ENCODE results near the gene BBC3.

BBC3 gene

DNA sequence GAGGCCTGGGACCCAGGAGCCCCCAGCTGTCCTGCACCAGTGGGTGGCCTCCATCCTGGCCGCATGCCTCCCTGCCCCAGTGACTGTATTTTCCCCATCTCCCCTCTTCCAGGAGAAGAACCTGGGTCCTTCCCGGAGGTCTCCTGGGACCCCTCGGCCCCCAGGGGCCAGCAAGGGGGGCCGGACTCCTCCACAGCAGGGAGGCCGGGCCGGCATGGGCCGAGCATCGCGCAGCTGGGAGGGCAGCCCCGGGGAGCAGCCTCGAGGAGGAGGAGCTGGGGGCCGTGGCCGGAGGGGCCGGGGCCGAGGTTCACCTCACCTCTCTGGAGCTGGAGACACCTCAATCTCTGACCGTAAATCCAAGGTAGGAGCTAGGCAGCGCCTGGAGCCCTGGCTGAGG lies 29.5 kb upstream of the BBC3 start:
- no peak for TF ChIP-seq SIN3A (IDR thresholded peaks at IDR 0.05; ENCODE audit: borderline replicate concordance, insufficient read depth, low read length)
- TF ChIP-seq FOXP2 (optimal IDR thresholded peaks at IDR 0.05; ENCODE audit: borderline replicate concordance, extremely low read depth, extremely low read length, insufficient read depth), result no peak
- TF ChIP-seq, protein P1, sequence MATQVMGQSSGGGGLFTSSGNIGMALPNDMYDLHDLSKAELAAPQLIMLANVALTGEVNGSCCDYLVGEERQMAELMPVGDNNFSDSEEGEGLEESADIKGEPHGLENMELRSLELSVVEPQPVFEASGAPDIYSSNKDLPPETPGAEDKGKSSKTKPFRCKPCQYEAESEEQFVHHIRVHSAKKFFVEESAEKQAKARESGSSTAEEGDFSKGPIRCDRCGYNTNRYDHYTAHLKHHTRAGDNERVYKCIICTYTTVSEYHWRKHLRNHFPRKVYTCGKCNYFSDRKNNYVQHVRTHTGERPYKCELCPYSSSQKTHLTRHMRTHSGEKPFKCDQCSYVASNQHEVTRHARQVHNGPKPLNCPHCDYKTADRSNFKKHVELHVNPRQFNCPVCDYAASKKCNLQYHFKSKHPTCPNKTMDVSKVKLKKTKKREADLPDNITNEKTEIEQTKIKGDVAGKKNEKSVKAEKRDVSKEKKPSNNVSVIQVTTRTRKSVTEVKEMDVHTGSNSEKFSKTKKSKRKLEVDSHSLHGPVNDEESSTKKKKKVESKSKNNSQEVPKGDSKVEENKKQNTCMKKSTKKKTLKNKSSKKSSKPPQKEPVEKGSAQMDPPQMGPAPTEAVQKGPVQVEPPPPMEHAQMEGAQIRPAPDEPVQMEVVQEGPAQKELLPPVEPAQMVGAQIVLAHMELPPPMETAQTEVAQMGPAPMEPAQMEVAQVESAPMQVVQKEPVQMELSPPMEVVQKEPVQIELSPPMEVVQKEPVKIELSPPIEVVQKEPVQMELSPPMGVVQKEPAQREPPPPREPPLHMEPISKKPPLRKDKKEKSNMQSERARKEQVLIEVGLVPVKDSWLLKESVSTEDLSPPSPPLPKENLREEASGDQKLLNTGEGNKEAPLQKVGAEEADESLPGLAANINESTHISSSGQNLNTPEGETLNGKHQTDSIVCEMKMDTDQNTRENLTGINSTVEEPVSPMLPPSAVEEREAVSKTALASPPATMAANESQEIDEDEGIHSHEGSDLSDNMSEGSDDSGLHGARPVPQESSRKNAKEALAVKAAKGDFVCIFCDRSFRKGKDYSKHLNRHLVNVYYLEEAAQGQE (IDR thresholded peaks at IDR 0.05; ENCODE audit: insufficient read depth in 1 of 2, low read depth in 2 of 2, low read length in 2 of 2), result no peak
- no peak for TF ChIP-seq POLR2AphosphoS5 (IDR thresholded peaks at IDR 0.05; ENCODE audit: low read depth, low read length)
- no peak for TF ChIP-seq TAF1 (IDR thresholded peaks at IDR 0.05; ENCODE audit: borderline replicate concordance, insufficient read depth, low read length)

DNA sequence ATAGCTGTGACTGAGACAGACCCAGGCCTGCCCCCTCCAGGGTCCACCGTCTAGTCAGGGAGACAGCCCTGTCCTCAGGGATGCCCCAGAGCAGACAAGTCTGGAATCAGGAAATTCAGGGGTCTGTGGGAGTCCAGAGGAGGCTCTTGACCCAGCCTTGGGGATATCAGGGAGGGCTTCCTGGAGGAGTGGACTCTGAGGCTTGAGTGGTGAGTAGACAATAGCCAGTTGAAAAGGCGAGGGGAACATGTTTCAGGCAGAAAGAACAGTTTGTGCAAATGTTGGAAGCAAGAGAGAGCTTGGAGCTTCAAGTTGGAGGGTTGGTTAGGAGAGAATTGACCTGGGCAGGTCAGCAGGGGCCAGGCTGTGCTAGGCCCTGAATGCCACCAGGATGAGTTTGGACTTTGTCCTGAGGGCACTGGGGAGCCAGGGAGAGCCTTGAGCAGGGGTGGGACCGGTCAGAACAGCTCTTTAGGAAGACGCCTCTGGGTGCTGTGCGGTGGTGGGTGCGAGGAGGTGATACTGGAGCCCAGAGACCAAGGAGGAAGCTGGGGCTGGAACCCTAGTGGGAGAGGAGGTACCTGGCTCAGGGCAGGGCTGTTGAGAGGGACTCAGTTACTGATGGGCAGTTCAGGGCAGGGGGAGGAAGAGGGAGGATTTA lies 28.0 kb upstream of the BBC3 start:
- TF ChIP-seq, protein P1 (IDR thresholded peaks at IDR 0.05; ENCODE audit: insufficient read depth in 1 of 2, low read depth in 2 of 2, low read length in 2 of 2), result no peak
- no peak for TF ChIP-seq FOXP2 (optimal IDR thresholded peaks at IDR 0.05; ENCODE audit: borderline replicate concordance, extremely low read depth, extremely low read length, insufficient read depth)
- no peak for TF ChIP-seq TAF1 (IDR thresholded peaks at IDR 0.05; ENCODE audit: borderline replicate concordance, insufficient read depth, low read length)
- no peak for TF ChIP-seq SIN3A (IDR thresholded peaks at IDR 0.05; ENCODE audit: borderline replicate concordance, insufficient read depth, low read length)
- TF ChIP-seq POLR2AphosphoS5 (IDR thresholded peaks at IDR 0.05; ENCODE audit: low read depth, low read length), result no peak

DNA sequence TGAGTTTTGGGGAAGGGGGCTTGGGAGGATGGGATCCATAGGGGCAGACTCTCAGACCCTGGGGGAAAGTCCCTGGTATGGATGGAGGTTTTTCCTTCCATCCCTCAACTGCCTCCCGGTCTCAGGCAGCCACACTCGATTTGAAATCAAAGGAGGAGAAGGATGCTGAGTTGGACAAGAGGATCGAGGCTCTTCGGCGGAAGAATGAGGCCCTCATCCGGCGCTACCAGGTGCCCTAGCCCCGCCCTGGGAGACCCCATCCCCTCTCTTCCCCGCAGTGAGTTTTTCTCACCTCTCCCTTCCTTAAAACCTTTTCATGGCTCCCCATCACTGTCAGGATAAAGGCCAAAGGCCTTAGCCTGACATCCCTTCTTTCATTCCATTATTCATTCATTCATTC lies 27.4 kb upstream of the BBC3 start:
- TF ChIP-seq TAF1 (IDR thresholded peaks at IDR 0.05; ENCODE audit: borderline replicate concordance, insufficient read depth, low read length) (no peak), POLR2AphosphoS5 (IDR thresholded peaks at IDR 0.05; ENCODE audit: low read depth, low read length) (no peak), FOXP2 (optimal IDR thresholded peaks at IDR 0.05; ENCODE audit: borderline replicate concordance, extremely low read depth, extremely low read length, insufficient read depth) (no peak), SIN3A (IDR thresholded peaks at IDR 0.05; ENCODE audit: borderline replicate concordance, insufficient read depth, low read length) (no peak)
- TF ChIP-seq, protein P1 (IDR thresholded peaks at IDR 0.05; ENCODE audit: insufficient read depth in 1 of 2, low read depth in 2 of 2, low read length in 2 of 2), result no peak

DNA sequence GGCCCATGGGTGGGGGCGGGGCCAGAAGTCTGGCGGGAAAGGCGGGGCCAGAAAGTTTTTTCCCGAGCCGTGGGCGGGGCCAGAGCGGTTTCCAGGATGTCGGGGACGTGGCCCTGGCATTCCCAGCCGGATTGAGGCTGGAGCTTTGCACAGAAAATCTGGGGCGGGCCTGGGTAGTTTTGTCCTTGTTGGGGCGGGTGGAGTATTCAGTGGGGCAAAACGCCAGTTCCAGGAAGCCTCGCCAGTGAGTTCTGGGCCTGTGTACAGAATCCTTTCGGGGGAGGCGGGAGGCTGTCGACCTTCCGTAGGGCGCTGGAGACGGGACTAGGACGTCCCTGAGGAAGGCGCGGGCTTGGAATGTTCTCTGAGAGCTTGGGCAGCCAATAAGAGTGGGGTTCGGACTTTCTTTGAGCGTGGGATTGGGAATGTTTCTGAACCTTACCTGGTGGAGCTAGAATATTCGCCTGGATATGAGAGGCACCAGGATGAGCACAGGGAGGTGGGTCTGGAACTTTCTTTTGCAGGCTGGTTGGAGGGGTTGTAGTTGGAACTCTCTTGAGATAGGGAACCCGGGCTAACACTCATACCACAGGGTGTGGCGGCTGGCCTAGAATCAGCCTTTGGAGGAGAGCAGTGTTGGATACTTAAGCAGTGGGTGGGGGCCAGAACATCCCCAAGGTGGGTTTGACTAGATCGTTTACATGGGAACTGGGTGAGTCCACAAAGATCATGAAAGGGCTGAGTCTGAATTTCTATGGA lies 26.6 kb upstream of the BBC3 start:
- 0 out of 2 replicates have a peak, but pooled peaks have one; percentile 53 for TF ChIP-seq TAF1 (IDR thresholded peaks at IDR 0.05; ENCODE audit: borderline replicate concordance, insufficient read depth, low read length)
- TF ChIP-seq, protein P1 (IDR thresholded peaks at IDR 0.05; ENCODE audit: insufficient read depth in 1 of 2, low read depth in 2 of 2, low read length in 2 of 2), result no peak
- TF ChIP-seq POLR2AphosphoS5 (IDR thresholded peaks at IDR 0.05; ENCODE audit: low read depth, low read length), result peak; percentile 82; the same call in 1 of the 2 replicates
- TF ChIP-seq FOXP2 (optimal IDR thresholded peaks at IDR 0.05; ENCODE audit: borderline replicate concordance, extremely low read depth, extremely low read length, insufficient read depth), result no peak
- peak; percentile 55; the same call in 1 of the 2 replicates for TF ChIP-seq SIN3A (IDR thresholded peaks at IDR 0.05; ENCODE audit: borderline replicate concordance, insufficient read depth, low read length)

Data from PFSK-1 (cell line).